HG03457 (cell line): ENCODE measurements around the gene THSD4.

ENCODE experiments used
- ATAC-seq: cut with Tn5 transposase; IDR thresholded peaks from one replicate; pipeline ENCODE4 v1.9.1; 2021; ENCODE audit warnings: moderate number of reproducible peaks; ENCODE audit not compliant: unreplicated experiment

THSD4 gene

DNA sequence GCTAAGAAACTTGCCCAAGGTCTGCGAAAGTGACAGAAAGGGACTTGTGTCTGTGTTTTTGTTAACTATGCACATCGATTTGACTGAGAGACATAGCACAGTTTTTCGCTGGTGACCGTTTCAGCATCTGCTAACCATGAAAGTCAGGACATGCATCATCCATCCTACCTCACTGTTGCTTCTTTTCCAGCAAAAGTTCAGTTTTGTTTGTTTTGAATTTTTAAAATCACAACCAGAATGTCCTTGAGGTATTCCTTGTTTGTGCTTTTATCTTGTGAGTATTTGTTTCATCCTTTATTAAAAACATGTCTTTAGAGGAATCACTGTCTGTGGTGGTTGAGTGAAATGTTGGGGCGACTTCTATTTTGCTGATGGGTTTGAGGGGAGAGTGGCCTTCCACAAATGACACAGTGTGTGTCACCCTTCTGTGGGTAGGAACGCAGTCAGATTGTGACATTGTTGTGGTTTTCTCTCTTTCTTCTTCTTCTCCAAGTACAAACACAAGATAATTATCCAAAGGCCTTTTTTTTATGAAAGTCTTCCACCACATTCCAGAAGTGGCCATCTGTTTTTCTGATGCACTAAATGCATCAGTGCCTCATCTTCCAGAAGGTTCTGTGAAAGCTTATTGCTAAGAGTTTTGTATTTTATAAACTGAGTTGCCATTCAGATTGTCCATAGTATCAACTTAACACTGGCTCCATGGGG is 480.7 kb downstream of the THSD4 start:
- ATAC-seq, result no peak

DNA sequence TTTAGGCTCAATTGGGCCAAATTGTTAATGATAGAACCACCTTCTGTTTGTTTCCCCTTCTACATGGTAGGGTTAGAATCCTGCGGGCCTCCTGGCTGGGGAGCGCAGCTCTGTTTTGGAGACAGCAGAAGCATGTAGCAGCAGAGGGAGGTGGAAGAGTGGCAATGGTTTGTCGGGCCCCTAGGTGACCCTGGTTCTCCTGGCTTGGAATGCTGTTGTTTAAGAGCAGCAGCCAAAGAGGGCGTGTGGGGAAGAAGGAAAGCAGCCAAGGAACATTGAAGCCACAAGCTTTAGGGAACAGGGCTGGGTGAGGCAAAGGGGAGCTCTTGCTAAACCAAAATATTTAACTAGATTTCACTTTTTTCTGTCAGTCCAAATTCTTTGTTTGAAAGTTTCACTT is 481.4 kb downstream of the THSD4 start:
- ATAC-seq, result no peak

DNA sequence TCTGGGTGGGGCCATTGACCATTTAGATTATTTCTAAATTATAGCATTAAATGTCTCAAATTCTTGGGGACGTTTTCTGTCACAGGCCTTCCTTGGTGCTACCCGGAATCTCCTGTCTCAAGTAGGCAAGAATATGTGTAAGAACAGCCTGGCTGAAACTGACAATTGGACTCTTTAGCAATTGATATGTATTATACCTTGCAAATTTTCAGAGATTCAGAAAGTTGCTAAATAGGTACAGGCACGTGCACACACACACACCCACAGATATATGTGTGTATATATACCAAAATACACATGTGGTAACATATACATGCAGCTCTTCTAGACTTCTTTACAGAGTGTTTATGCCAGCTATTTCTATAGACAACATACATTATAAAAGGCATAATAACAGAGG is 481.9 kb downstream of the THSD4 start:
- no peak for ATAC-seq

DNA sequence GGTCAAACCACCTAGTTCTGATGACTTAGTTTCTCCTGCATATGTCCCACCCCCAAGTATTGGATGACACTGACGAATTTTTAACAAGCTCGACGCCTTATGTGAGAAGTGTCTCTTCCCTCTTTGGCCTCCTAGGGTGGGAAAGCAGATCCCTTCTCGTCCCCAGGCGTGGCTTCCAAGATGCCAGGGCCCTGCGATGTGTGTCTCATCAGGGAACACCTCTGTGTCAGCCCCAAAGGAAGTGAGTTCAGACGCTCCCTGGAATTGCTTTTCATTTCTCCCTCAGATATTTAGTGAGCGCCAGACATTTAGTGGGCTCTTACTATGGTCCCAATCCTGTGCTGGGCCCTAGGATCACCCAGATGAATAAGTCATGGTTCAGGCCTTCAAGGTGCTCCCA is 482.4 kb downstream of the THSD4 start:
- no peak for ATAC-seq

DNA sequence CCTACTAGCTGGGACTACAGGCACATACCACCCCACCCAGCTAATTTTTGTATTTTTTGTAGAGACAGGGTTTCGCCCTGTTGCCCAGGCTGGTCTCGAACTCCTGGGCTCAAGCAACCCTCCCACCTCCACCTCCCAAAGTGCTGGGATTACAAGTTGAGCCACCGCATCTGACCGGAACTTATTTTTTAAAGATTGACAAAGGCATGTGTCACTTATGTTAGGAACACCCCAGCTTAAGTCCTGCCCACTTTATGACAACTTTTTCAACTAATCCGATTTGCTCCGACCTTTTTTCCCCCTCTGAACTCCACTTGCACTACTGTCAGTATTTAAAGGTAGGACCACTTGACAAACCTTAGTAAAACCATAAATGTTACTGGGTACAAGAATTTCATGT is 483.5 kb downstream of the THSD4 start:
- no peak for ATAC-seq

DNA sequence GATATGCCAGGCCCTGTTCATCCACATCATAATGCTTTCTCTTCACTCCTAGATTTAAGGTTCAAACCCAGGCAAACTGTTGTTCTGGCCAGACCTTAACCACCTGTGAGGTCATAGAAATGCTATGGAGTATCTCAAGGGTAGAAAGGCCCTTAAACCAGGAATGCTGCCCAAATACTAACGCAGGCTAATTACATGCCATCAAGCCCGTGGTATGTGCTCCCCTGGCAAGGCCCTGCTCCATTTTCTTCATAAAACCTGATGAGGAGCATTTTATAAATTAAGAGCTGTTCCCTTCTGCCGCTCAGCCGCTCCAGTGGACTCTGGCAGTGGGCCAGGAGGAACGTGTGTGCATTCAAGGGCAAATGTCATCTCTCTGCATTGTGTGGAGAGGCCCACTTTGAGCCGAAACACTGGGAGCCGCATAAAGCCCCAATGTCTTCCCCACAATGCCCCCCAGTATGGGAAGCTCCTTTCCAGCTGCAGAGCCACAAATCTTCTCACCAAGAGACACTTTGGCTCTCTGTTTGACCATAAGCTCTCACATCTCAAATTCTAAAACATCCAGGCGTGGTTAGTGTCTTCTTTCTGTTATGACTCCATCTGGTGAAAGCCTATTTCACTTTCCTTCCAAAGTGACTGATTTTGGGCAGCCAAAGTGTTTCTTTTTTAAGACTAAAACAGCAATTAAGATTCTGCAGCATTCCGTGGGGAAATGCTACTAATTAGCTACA is 484.3 kb downstream of the THSD4 start:
- ATAC-seq, result no peak

DNA sequence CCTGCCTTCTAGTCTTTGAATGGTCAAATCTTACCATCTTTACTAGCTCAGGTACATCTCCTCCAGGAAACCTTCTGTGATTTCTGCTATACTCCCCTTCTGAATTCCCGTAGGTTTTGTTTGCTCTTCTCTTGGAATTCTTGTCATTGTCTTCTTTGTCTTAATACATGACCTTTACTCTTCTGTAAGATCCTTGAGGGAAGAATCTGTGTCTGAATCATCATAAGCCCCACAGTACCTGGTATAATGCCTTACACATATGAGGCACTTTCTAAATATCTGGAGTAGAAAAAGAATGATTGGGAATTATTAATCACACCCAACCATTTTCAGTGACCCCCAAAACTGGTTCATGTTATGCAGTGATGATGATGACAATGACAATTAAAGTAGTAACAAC is 485.0 kb downstream of the THSD4 start:
- ATAC-seq, result no peak

DNA sequence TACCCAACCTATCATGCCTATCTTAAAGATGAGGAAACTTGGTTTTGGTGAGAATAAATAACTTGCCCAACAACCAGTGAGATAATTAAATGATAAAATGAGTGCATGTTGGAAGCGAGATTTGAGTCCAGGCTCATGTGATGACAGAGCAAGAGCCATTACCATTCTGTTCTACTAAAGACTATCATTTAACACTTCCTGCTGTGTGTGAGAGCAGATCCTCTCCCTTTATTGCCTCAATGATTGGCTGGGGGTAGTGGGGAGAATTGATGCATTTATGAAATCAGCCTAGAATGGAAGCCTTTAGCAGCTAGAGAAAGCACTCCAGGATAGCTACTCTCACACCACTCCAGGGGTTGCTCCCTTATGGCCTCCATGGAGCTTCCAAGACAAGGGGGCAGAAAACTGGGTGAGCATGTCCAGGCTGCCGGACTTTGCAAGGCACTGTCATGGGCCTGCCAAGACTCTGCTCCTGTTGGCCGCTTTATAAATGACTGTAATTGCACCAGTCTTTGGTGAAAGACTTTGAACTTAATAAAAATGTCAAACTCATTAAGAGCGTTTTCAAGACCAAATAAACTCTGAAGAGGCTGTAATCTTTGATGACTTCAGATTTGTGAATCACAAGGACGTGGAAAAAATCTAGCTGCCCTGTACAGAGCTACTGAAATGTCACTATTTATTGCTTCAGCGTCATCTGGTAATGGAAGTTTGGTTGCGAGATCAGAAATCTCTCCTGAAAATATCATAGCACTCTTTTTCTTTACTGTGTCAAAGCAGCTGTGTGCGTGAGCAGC is 486.0 kb downstream of the THSD4 start:
- ATAC-seq, result no peak

DNA sequence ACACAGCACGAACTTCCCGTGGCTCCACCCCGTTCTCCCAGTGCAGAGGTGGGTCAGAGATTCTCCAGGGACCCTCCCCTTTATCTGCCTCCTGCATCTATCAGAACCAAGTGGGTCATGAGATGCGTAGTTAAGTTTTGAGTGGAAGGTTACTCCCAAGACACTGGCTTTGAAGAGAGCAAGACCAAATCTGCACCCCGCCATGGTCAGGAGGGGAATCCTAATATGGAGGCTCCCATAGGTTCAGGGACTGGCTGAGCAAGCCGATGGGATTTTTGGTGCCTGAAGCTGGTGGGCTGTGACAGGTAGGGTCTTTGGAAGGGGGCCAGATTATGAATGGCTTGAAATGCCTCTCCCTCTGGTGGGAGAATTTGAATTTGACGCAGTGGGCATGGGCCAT is 488.1 kb downstream of the THSD4 start:
- ATAC-seq, result no peak

DNA sequence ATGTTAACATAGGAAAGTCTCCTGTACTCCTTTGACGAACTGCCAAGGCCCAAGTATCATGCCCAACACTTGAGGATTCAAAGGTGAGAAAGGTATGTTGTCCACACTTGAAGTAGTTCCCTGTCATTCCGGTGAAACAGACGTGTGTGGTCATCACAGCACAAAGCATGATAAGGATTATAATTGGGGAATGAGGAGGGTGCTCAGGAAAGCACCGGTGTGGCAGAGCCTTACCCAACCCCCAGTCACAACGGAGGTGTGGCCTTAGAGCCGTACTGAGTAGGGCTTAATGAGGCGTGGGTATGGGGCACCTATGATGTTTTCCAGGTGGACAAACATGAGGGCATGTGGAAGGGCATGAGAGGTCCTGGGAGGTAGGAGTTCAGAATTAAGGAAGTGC is 492.1 kb downstream of the THSD4 start:
- ATAC-seq, result no peak

DNA sequence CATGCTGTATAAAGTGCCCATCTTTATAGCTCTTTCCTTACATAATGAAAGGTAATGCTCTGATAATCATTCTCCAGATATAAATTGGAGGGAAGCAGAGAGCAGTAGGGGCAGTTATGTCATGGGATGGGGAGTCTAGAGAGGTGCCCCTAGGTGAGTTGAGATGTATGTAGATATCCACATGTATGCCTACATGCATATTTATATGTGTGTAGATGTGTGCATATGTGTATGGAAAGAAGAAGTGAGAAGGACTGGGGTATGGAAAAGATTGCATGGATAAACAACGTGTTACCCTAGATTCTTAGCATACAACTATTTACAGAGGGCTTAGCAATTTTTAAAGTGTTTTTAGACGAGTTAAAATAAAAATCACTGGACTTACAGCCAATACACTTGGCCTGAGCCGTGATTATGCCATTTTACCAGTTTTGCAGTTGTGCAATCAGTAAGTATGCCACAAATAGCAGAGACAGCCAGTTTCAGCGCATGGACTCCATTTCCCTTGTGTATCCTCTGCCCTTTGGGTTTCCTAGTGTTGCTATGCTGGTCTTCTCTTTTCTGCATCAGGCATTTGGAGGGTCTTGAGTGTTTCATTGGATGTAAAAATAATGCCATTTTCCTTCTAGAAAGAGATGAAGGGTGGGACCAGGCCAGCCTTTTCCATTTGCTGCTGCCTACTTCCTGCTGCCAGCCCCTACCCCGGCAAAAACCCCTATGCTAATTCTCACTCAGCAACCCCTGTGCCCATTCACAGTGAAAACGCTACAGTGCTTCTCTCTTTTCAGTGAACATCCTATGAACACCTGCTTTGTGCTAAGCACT is 495.7 kb downstream of the THSD4 start:
- ATAC-seq, result no peak

DNA sequence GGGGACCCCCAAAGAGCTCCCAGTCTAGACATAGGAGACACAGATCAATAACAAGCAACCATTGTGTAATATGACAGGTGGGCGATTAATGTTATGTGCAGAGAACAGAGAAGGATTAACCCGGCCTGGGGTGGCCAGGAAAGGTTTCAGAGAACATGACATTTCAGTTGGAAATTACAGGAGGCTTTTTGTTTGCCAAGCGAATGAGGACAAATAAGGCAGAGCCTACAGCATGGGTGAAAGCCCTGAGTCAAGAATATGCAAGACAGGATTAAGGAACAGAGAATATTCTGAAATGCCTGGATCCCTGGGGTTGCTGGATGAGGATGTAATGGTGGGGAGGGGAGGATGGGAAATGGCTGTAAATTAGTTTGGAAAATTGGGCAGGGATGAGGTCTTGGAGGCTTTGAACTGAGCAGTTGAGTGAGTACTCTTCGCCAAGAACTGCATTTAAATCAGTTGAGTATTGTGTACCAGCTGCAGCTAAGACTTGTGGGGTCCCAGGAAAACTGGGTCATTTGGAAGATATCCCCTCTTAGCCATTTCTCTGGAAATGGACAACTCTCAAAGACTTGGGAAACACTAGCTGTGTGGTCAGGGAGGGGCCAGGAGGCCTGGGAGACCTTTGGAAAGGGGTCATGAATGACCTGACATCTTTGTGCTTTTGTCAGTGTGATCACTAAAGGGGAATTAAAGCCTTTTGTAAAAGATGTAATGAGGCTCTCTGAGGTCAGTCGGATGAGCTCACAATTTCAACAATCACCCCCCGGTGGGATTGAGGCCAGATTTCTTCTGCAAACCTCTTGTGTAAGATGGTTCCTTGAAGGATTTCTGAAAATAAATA is 496.5 kb downstream of the THSD4 start:
- ATAC-seq, result no peak

DNA sequence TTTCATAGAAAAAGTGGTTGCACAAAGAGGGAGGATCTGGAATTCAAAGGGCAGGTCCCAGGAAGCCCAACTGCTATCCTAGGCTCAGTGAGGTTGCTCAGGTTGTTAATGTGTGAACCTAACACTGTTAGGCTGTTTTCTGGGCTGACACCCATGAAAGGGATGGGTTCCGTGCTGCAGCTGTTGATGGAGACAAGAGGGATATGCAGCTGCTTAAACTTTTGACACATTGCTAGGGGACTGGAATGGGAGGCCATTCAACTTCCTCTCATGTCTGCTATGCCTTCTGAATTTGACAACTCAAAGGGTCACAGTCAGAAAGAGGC is 497.1 kb downstream of the THSD4 start:
- no peak for ATAC-seq

DNA sequence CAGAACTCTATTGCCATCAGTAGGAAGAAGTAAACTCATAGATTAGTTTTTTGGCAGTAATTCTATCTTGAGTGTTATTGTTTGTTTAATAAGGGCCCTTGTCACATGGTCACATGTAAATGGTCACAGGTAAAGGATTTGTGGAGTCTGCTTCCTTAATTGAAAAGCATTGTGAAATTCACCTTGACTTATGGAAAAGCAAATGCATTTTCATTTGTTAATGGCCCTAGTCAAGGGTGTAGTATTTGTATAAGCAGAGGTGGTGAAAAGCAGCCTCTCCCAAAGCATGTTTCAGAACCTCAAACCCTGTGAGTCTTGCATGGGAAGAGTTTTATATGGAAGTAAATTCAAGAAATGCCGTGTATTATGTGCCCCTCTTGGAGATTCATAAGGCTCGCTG is 497.6 kb downstream of the THSD4 start:
- no peak for ATAC-seq

DNA sequence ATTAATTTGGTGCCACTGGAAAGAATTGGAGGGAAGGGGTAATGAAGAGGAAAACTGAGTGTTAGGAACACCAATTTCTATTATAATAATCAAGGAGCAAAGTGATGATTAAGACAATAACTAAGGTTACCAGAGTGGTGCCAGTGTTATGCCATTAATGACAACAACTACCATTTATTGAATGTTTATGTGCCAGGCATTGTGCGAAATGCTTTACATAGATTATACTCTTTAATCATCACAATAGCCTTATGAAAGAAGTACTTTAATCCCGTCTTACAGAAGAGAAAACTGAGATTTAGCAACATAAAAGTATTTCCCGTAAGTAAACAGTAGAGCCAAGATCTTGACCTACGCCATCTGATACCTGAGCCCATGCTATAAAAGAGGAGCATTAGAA is 507.8 kb downstream of the THSD4 start:
- ATAC-seq, result no peak

DNA sequence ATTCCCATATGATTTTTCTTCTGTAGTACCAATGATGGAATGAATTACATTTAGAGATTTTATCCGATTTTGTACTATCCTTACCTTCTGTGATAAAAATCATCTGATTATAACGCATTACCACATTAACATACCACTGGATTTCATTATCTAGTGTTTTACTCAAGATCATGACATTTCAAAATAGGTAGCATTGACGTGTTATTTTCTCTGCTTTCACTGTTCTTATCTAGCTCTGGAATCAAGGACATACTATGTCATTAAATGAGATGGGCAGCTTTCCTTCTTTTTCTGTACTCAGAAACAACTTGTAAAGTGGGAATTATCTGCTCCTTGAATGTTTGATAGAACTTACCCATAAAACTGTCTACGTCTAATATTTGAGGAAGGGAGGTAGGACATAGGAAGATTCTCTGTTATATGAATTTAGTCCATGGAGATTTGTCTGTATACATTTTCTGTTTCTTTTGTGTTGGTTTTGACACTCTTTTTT is 511.4 kb downstream of the THSD4 start:
- no peak for ATAC-seq

DNA sequence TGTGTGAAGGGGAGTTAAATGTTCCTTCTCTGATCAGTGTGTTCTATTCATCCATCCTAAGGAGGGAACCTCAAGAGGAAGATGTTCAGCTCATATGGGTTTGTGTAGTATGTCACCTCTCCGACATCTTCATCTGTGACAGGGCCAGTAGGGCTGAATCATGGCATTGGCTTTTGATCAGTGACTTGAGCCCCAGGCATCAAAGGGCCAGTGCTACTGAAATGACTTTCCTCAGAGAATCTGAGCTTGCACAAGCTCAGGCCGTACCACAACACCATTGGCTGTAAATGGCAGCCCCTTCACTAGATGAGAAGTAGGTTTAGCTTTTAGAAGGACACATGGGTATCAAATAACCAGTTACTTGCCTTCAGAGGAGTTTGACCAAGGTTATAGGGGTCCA is 511.9 kb downstream of the THSD4 start:
- ATAC-seq, result no peak

DNA sequence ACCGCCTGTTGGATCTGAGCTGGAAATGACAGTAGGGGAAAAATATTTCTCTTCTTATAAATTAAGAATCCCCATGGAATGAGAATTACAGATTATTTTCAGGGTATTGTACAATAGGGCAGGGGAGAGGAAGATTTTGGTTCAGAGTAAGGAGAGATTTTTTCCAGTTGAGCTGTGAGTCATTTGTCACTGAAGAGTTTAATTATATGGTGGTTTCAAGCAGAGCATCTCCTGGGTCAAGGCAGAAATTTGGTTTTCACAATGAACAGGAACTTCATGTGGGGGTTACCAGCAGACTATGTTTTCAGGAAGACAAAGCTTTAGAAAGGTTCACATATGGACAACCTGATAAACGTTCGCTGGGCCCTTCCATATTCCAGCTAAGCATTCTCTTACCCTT is 512.3 kb downstream of the THSD4 start:
- no peak for ATAC-seq

DNA sequence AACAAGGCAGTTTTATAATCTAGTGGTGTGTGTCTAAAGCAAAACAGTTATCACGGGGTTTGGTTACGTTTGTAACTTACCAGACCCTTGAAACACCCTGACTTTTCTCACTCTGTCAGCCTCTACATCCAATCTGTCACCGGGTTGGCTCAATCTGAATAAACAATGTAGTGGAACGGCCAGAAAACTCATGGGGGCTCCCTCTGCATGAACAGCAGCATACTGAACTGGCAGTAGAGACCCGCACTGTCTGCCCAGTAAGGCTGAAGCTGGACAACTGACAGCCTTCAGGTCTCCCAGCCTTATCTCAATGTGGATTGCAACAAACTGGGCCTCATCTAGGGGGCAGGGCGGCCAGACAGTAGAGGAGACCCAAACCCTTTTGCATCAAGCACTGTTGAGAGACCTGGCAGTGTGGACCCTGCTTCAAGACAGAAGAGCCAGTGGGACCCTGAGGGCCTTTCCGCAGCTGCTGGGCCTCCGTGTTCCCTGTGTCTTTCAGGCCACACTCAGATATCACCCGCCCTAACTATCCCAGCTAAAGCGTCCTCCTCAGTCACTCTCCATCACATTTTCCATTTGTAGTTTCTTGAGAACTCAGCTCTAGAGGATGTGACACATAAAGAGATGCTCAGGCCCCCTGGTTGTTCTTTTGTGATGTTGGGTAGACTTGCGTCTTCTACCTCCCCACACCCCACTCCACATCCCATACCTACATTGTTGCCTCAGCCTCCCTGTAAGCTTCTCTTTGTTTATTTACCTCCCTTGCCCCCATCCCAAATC is 513.9 kb downstream of the THSD4 start:
- ATAC-seq, result no peak
